Prostate gland (tissue), 2 donors: ENCODE results near the gene IRF2BP1.

ENCODE experiments used
- CTCF ChIP-seq, 4 experiments: fragments of 200-600 bp in 2 of 4; fragments of 450-650 bp in 2 of 4; sonication (generic) in 2 of 4; IDR thresholded peaks; 1 replicate in 3 of 4; 2 replicates in 1 of 4; pipeline ENCODE4 v1.5.1; 2016 to 2019; ENCODE audit warnings: antibody characterized with exemption in 4 of 4, mild to moderate bottlenecking in 2 of 4, moderate library complexity in 2 of 4
- POLR2A ChIP-seq: fragments of 450-650 bp; IDR thresholded peaks from one replicate; pipeline ENCODE4 v1.6.1; 2016; ENCODE audit warnings: antibody characterized with exemption, mild to moderate bottlenecking

- no peak for TF ChIP-seq CTCF (IDR thresholded peaks at IDR 0.05)
- TF ChIP-seq POLR2A: no peak
These were observed 33.0 kb downstream of the IRF2BP1 start for GRCh38 chr19:45852983-45853382.
